ENCODE measurements around the gene RBFOX2. TPM values are rescaled to one million over a fixed set of nuclear protein-coding genes. Genes with fewer than 3 reads are reported as not detected.

RBFOX2 gene
- total and polyA plus RNA-seq, 2 donors from 2014 or later = 17.2 to 68.6 TPM

DNA sequence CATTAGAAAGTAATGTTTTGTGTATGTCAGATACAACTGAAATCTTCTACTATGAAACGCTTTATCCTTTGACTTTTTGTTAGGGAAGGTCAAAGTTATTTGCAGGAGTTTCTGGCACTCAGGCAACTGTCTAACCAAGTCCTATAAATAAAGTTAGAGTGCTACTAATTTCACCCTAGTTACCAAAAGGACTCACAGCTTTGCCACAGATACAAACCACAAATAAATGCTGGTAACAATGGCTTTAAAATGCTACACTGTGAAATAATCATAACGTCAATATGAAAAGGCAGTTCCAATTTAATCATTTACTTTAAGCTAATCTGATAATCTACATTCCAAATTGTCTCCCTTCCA, 124.3 kb downstream of the RBFOX2 start:
- H3K9me3 ChIP-seq (ENCODE audit: control insufficient read depth in 2 of 3, insufficient read depth in 1 of 3, low read length in 3 of 3) = no peaks in the 10 kb centered on the region
- no peaks in the 10 kb centered on the region for H3K27me3 ChIP-seq (ENCODE audit: control insufficient read depth, insufficient read depth, low read length)
- no peak overlapping the region for H3K27ac ChIP-seq (ENCODE audit: low read depth in 2 of 2, low read length in 2 of 2)
- no peaks in the 10 kb centered on the region for H3K36me3 ChIP-seq (ENCODE audit: control insufficient read depth in 2 of 3, insufficient read depth in 3 of 3, low read length in 3 of 3)
- H3K4me1 ChIP-seq (ENCODE audit: control insufficient read depth in 2 of 3, insufficient read depth in 2 of 3, low read depth in 1 of 3, low read length in 3 of 3) = peaks cover 0 to 16% (median 6%) of the 10 kb centered on the region in 3 donors
- intact Hi-C loops (cut with DNase I) = no loop called here
- H3K9ac ChIP-seq (ENCODE audit: low read length in 3 of 3) = no peak overlapping the region
- no peak for DNase-seq
- no peak overlapping the region for H3K4me3 ChIP-seq (ENCODE audit: low read length in 3 of 3)
- FAIRE-seq = no peak
- TF ChIP-seq, protein P1, sequence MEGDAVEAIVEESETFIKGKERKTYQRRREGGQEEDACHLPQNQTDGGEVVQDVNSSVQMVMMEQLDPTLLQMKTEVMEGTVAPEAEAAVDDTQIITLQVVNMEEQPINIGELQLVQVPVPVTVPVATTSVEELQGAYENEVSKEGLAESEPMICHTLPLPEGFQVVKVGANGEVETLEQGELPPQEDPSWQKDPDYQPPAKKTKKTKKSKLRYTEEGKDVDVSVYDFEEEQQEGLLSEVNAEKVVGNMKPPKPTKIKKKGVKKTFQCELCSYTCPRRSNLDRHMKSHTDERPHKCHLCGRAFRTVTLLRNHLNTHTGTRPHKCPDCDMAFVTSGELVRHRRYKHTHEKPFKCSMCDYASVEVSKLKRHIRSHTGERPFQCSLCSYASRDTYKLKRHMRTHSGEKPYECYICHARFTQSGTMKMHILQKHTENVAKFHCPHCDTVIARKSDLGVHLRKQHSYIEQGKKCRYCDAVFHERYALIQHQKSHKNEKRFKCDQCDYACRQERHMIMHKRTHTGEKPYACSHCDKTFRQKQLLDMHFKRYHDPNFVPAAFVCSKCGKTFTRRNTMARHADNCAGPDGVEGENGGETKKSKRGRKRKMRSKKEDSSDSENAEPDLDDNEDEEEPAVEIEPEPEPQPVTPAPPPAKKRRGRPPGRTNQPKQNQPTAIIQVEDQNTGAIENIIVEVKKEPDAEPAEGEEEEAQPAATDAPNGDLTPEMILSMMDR (IDR thresholded peaks at IDR 0.05; ENCODE audit: borderline replicate concordance, extremely low read depth, insufficient read depth) = no peak

DNA sequence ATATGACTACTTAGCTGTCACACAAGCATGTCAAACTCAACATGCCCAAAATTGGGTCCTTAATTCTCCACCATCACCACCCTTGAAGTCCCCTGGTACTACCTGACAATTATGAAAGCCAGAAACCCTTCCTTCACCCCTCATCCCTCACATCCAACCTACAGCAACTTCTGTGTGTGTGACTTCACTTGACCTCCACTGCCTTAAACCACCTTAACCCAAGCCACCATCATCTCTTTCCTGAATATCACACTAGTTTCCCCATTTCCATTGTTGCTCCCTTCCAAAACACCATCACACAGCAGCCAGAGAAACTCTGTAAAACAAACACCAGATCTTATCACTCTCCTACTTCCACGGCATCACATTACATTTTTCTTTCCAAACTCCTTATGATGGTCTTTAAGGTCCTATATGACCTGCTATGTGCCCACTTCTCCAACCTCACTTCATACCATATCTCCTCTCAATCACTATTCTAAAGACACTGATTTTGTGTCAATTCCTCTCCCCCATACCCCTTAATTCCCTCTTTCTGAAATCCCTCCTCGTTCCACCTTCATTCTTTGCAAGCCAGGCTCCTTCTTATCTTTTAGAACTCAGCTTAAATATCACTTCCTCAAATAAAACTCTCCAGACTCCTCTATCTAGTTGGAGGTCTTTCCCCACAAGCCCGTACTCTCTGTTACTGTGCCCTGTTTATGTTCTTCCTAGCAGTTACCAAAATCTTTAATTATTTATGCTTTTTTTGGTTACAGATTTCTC, 124.9 kb downstream of the RBFOX2 start:
- no peak for FAIRE-seq
- TF ChIP-seq, protein P1 (IDR thresholded peaks at IDR 0.05; ENCODE audit: borderline replicate concordance, extremely low read depth, insufficient read depth) = no peak

DNA sequence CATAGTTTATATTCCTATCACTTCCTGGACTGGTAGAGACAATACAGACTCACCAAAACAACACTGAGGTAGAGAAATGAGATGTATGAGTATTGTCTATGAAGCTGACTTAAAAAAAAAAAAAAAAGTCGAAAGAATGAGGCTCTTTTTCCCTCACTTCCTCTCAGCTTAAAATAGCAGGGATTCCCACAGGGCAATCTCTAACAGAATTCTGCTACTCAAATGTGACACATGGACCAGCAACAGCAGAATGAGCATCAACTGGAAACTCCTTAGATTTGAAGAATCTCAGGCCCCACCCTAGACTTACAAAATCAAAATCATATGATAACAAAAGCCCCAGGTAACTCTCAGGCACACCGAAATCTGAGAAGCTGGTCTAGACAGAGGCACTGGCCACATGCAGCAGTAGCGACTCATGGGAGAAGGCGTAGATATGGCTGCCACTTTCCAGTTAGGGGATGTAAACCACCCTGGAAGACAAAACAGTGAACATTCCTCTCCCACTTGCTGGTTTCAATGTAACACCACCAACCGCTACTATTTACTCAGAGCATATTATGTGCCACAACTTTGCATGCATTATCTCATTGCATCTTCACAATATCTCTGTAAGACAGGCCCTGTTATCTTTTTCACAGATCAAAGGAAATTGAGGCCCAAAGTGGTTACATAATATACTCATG, 128.0 kb downstream of the RBFOX2 start:
- DNase-seq = no peak
- Histone ChIP-seq H3K9me3 (ENCODE audit: control insufficient read depth in 2 of 3, insufficient read depth in 1 of 3, low read length in 3 of 3) (no peaks in the 10 kb centered on the region), H3K9ac (ENCODE audit: low read length in 3 of 3) (no peak overlapping the region), H3K4me3 (ENCODE audit: low read length in 3 of 3) (no peak overlapping the region), H3K36me3 (ENCODE audit: control insufficient read depth in 2 of 3, insufficient read depth in 3 of 3, low read length in 3 of 3) (no peaks in the 10 kb centered on the region), H3K4me1 (ENCODE audit: control insufficient read depth in 2 of 3, insufficient read depth in 2 of 3, low read depth in 1 of 3, low read length in 3 of 3) (peaks cover 0 to 16% (median 6%) of the 10 kb centered on the region in 3 donors), H3K27me3 (ENCODE audit: control insufficient read depth, insufficient read depth, low read length) (no peaks in the 10 kb centered on the region), H3K27ac (ENCODE audit: low read depth in 2 of 2, low read length in 2 of 2) (no peak overlapping the region)
- intact Hi-C loops (cut with DNase I) = no loop called here
- TF ChIP-seq, protein P1 (IDR thresholded peaks at IDR 0.05; ENCODE audit: borderline replicate concordance, extremely low read depth, insufficient read depth) = no peak
- no peak for FAIRE-seq

More for the DNA sequence above, 124.9 kb downstream of the RBFOX2 start:
- H3K27me3 ChIP-seq (ENCODE audit: control insufficient read depth, insufficient read depth, low read length) = no peaks in the 10 kb centered on the region
- no peaks in the 10 kb centered on the region for H3K36me3 ChIP-seq (ENCODE audit: control insufficient read depth in 2 of 3, insufficient read depth in 3 of 3, low read length in 3 of 3)
- H3K9ac ChIP-seq (ENCODE audit: low read length in 3 of 3) = no peak overlapping the region
- H3K9me3 ChIP-seq (ENCODE audit: control insufficient read depth in 2 of 3, insufficient read depth in 1 of 3, low read length in 3 of 3) = no peaks in the 10 kb centered on the region
- intact Hi-C loops (cut with DNase I) = no loop called here
- no peak overlapping the region for H3K4me3 ChIP-seq (ENCODE audit: low read length in 3 of 3)
- H3K27ac ChIP-seq (ENCODE audit: low read depth in 2 of 2, low read length in 2 of 2) = no peak overlapping the region
- peaks cover 0 to 16% (median 6%) of the 10 kb centered on the region in 3 donors for H3K4me1 ChIP-seq (ENCODE audit: control insufficient read depth in 2 of 3, insufficient read depth in 2 of 3, low read depth in 1 of 3, low read length in 3 of 3)
- DNase-seq = no peak
